ENCODE results near the gene TMEM127. TPM values are rescaled to one million over a fixed set of nuclear protein-coding genes. Genes with fewer than 3 reads are reported as not detected.

Gene TMEM127
- total RNA-seq, 3 donors from 2014 or later (not counting 1 experiment from before 2014, with no cell fraction given) = 49.8 to 59.3 (median 54.5) TPM

DNA sequence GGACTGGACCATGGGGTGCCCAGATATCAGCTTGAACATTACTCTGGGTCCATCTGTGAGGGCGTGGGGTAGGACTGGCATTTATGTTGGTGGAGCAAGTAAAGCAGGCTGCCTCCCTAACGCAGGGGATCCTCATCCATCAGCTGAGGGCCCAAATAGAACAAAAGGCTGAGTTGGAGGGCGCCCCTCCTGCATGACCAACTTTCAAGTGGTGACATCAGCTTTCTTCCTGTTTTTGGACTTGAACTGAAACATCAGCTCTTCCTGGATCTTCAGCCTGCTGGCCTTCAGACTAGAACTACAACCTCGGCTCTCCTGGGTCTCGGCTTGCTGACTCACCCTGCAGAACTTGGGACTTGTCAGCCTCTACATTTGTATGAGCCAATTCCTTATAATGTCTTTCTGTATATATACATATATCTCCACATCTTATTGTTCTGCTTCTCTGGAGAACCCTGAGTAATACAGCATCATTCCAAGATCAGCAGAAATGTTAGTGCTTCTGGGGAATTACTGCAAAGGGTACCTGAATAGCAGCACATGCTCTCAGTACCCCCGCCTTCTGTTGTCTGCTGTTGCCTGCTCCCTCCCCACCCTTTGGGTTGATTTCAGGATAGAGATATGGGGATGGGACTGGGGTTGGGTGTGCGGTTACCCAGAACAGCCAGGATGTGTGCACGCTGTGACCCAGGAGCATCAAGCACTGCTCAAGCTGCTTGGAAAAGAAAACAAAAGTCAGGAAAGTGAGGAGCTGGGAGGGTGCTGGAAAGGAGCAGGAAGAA lies 20.0 kb downstream of the TMEM127 start:
- peak overlapping the region; percentile 34 for H3K27ac ChIP-seq (ENCODE audit: low read length)
- WGBS (ENCODE audit: insufficient coverage) = 88% methylated on average over 8 of the region's 8 CpGs
- H3K4me3 Mint-ChIP-seq = no peak overlapping the region
- H3K27me3 ChIP-seq (ENCODE audit: control insufficient read depth, insufficient read depth, low read length) = no peaks in the 10 kb centered on the region
- no peaks in the 10 kb centered on the region for H3K36me3 Mint-ChIP-seq
- H3K27me3 Mint-ChIP-seq (ENCODE audit: low read depth in 2 of 2) = no peaks in the 10 kb centered on the region
- peaks cover 8% of the 10 kb centered on the region for H3K36me3 ChIP-seq (ENCODE audit: control insufficient read depth, insufficient read depth, low read length)
- H3K4me1 ChIP-seq (ENCODE audit: control insufficient read depth, insufficient read depth, low read length) = peaks cover 47% of the 10 kb centered on the region
- ATAC-seq (no peak), DNase-seq (no peak)
- no peak for TF ChIP-seq CTCF (IDR thresholded peaks at IDR 0.05)
- H3K9me3 Mint-ChIP-seq = no peaks in the 10 kb centered on the region
- H3K4me3 ChIP-seq (ENCODE audit: low read length) = no peak overlapping the region
- intact Hi-C loops (cut with micrococcal nuclease) = no loop called here
- H3K4me1 Mint-ChIP-seq = peaks cover 42 to 52% of the 10 kb centered on the region in 2 donors
- H3K27ac Mint-ChIP-seq = peak overlapping the region; percentile 64 to 67
- no peaks in the 10 kb centered on the region for H3K9me3 ChIP-seq (ENCODE audit: control insufficient read depth, insufficient read depth, low read length)

DNA sequence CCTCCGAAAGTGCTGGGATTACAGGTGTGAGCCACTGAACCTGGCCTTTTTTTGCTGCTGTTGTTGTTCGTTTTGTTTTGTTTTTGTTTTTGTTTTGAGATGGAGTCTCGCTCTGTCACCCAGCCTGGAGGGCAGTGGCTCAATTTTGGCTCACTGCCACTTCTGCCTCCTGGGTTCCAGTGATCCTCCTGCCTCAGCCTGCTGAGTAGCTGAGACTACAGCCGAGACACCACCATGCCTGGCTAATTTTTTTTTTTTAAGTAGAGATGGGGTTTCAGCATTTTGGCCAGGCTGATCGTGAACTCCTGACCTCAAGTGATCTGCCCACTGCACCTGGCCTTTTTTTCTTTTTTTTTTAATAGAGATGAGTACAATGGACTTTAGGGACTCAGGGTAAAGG lies 22.0 kb downstream of the TMEM127 start:
- Mint-ChIP-seq H3K27ac (no peak overlapping the region), H3K36me3 (no peaks in the 10 kb centered on the region), H3K9me3 (no peaks in the 10 kb centered on the region), H3K27me3 (ENCODE audit: low read depth in 2 of 2) (no peaks in the 10 kb centered on the region), H3K4me1 (peaks cover 29 to 36% of the 10 kb centered on the region in 2 donors), H3K4me3 (no peak overlapping the region)
- no peak for TF ChIP-seq CTCF (IDR thresholded peaks at IDR 0.05)
- 91% methylated on average over 5 of the region's 5 CpGs for WGBS (ENCODE audit: insufficient coverage)
- H3K9me3 ChIP-seq (ENCODE audit: control insufficient read depth, insufficient read depth, low read length) = no peaks in the 10 kb centered on the region
- peaks cover 47% of the 10 kb centered on the region for H3K4me1 ChIP-seq (ENCODE audit: control insufficient read depth, insufficient read depth, low read length)
- H3K4me3 ChIP-seq (ENCODE audit: low read length) = no peak overlapping the region
- H3K36me3 ChIP-seq (ENCODE audit: control insufficient read depth, insufficient read depth, low read length) = no peaks in the 10 kb centered on the region
- H3K27me3 ChIP-seq (ENCODE audit: control insufficient read depth, insufficient read depth, low read length) = no peaks in the 10 kb centered on the region
- intact Hi-C loops (cut with micrococcal nuclease) = no loop called here
- ATAC-seq = no peak
- no peak for DNase-seq
- no peak overlapping the region for H3K27ac ChIP-seq (ENCODE audit: low read length)

DNA sequence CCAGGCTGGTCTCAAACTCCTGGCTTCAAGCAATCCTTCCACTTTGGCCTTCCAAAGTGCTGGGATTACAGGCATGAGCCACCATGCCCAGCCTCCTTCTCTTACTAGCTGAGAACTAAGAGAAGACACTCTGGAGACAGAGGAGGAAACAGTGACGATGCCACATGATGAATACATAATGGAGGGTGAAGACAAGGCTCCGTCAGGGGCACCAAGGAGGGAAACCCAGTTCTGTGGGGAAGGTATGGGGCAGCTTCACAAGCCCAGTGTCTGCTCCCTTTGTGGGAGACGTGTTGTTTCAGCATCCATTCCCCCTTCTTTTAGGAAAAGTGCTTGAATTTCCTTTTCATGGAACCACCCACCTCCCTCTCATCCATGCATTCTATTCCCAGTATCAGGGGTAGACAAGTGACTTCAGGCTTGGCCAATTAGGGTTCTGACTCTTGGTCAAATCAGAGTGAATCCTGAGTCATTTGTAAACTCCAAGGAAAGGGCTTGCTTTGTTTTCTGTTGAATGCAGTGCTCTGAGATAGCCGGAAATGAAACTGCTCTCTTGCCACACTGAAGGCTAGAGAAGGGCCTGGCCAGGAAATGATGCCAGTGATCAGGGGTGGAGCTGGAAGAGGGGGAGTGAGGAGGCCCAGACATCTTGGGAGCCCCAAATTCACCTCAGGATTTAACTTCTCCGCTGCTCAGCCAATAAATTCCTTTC lies 23.7 kb downstream of the TMEM127 start:
- no peaks in the 10 kb centered on the region for H3K36me3 ChIP-seq (ENCODE audit: control insufficient read depth, insufficient read depth, low read length)
- TF ChIP-seq CTCF (IDR thresholded peaks at IDR 0.05) = no peak
- Mint-ChIP-seq H3K4me1 (peaks cover 26 to 34% of the 10 kb centered on the region in 2 donors), H3K4me3 (peak overlapping the region; percentile 67), H3K27ac (peak overlapping the region; percentile 93 to 94), H3K27me3 (ENCODE audit: low read depth in 2 of 2) (no peaks in the 10 kb centered on the region), H3K36me3 (no peaks in the 10 kb centered on the region), H3K9me3 (no peaks in the 10 kb centered on the region)
- peak; percentile 28 to 72 for DNase-seq
- peaks cover 46% of the 10 kb centered on the region for H3K4me1 ChIP-seq (ENCODE audit: control insufficient read depth, insufficient read depth, low read length)
- peak overlapping the region; percentile 84 for H3K27ac ChIP-seq (ENCODE audit: low read length)
- 21% methylated on average over 4 of the region's 5 CpGs for WGBS (ENCODE audit: insufficient coverage)
- no peaks in the 10 kb centered on the region for H3K9me3 ChIP-seq (ENCODE audit: control insufficient read depth, insufficient read depth, low read length)
- ATAC-seq = peak; percentile 94 to 97 (median 95)
- no peak overlapping the region for H3K4me3 ChIP-seq (ENCODE audit: low read length)
- intact Hi-C loops (cut with micrococcal nuclease) = no loop called here
- no peaks in the 10 kb centered on the region for H3K27me3 ChIP-seq (ENCODE audit: control insufficient read depth, insufficient read depth, low read length)
